OCI-LY3 (cell line): ENCODE measurements around the gene NOS1AP.

Experiments
- H2AFZ ChIP-seq: fragments of 200-600, 300-600 bp; shearing (Covaris generic); 2 replicates; pipeline ENCODE4 v1.6.0; 2014; ENCODE audit warnings: antibody characterized with exemption, low read depth, low read length
- H3K27ac ChIP-seq: fragments of 200-600, 300-600 bp; sonication (generic); 2 replicates; pipeline ENCODE4 v1.5.1; 2014; ENCODE audit warnings: mild to moderate bottlenecking, low read length, moderate library complexity, mixed read lengths
- H3K27me3 ChIP-seq: fragments of 200-600, 300-600 bp; sonication (generic); 2 replicates; pipeline ENCODE4 v1.6.1; 2014; ENCODE audit warnings: low read depth, low read length, mixed read lengths
- H3K36me3 ChIP-seq: fragments of 200-600, 300-600 bp; sonication (generic); replicated peaks from 2 replicates; pipeline ENCODE3; 2014; ENCODE audit warnings: low read depth, low read length, mixed read lengths
- H3K4me1 ChIP-seq: fragments of 300-600, 200-600 bp; sonication (generic); 2 replicates; pipeline ENCODE4 v1.6.1; 2014; ENCODE audit warnings: low read length, mixed read lengths
- H3K4me2 ChIP-seq: fragments of 200-600, 300-600 bp; sonication (generic); 2 replicates; pipeline ENCODE4 v1.6.1; 2014; ENCODE audit warnings: low read length, mixed read lengths
- H3K4me3 ChIP-seq: fragments of 300-600, 200-600 bp; sonication (generic); 2 replicates; pipeline ENCODE4 v1.5.1; 2014; ENCODE audit warnings: antibody characterized with exemption, mild to moderate bottlenecking, low read length, moderate library complexity
- H3K79me2 ChIP-seq: fragments of 300-600, 200-600 bp; shearing (Covaris generic); 2 replicates; pipeline ENCODE4 v1.6.1; 2014; ENCODE audit warnings: mild to moderate bottlenecking, low read length, mixed read lengths
- H3K9ac ChIP-seq: fragments of 300-600, 200-600 bp; shearing (Covaris generic); 2 replicates; pipeline ENCODE4 v1.6.0; 2014; ENCODE audit warnings: mild to moderate bottlenecking, low read length, moderate library complexity
- H3K9me3 ChIP-seq: fragments of 200-600, 300-600 bp; shearing (Covaris generic); 2 replicates; pipeline ENCODE4 v1.6.1; 2014; ENCODE audit warnings: low read length, mixed read lengths; ENCODE audit not compliant: insufficient read depth
- H4K20me1 ChIP-seq: fragments of 200-600, 300-600 bp; sonication (generic); 2 replicates; pipeline ENCODE4 v1.6.1; 2016; ENCODE audit warnings: low read length, mixed read lengths; ENCODE audit not compliant: insufficient read depth
- CTCF ChIP-seq: fragments of 200-600, 300-600 bp; sonication (generic); IDR thresholded peaks from 2 replicates; pipeline ENCODE4 v1.5.1; 2014; ENCODE audit warnings: antibody characterized with exemption, low read length, low read depth
- EZH2phosphoT487 ChIP-seq: fragments of 200-600 bp; shearing (Covaris generic); IDR thresholded peaks from 2 replicates; pipeline ENCODE4 v1.6.1; 2018; ENCODE audit warnings: antibody characterized with exemption, mixed run types, low read depth

The NOS1AP gene

GRCh38 chr1:162214202-162214601 is 144.7 kb downstream of the NOS1AP start:
- no peaks in the 10 kb centered on the region for H4K20me1 ChIP-seq
- no peak overlapping the region for H3K9ac ChIP-seq
- H3K79me2 ChIP-seq: no peaks in the 10 kb centered on the region
- no peaks in the 10 kb centered on the region for H3K36me3 ChIP-seq
- no peak overlapping the region for H2AFZ ChIP-seq
- peaks cover 37% of the 10 kb centered on the region; the same call in 1 of the 2 replicates for H3K27me3 ChIP-seq
- no peak overlapping the region for H3K4me2 ChIP-seq
- H3K4me3 ChIP-seq: no peak overlapping the region
- H3K27ac ChIP-seq: no peak overlapping the region
- H3K4me1 ChIP-seq: no peaks in the 10 kb centered on the region
- TF ChIP-seq EZH2phosphoT487: no peak
- no peak for TF ChIP-seq CTCF
- H3K9me3 ChIP-seq: no peaks in the 10 kb centered on the region

GRCh38 chr1:162215902-162216301 is 146.4 kb downstream of the NOS1AP start:
- Histone ChIP-seq H3K27ac (no peak overlapping the region), H3K4me1 (no peaks in the 10 kb centered on the region), H3K27me3 (peaks cover 31% of the 10 kb centered on the region; the same call in 1 of the 2 replicates), H3K4me2 (no peak overlapping the region), H2AFZ (no peak overlapping the region), H3K36me3 (no peaks in the 10 kb centered on the region), H3K9me3 (no peaks in the 10 kb centered on the region), H3K4me3 (no peak overlapping the region), H4K20me1 (no peaks in the 10 kb centered on the region), H3K79me2 (no peaks in the 10 kb centered on the region), H3K9ac (no peak overlapping the region)
- no peak for TF ChIP-seq CTCF
- TF ChIP-seq EZH2phosphoT487: no peak

- Histone ChIP-seq H3K4me3 (no peak overlapping the region), H4K20me1 (no peaks in the 10 kb centered on the region), H3K36me3 (no peaks in the 10 kb centered on the region), H3K79me2 (no peaks in the 10 kb centered on the region), H2AFZ (no peak overlapping the region), H3K27ac (no peak overlapping the region), H3K4me1 (no peaks in the 10 kb centered on the region), H3K4me2 (no peak overlapping the region), H3K9me3 (no peaks in the 10 kb centered on the region), H3K9ac (no peak overlapping the region), H3K27me3 (peaks cover 30% of the 10 kb centered on the region; the same call in 1 of the 2 replicates)
- TF ChIP-seq EZH2phosphoT487 (no peak), CTCF (no peak)
Measured at GRCh38 chr1:162216604-162217003, 147.1 kb downstream of the NOS1AP start.

- TF ChIP-seq EZH2phosphoT487 (no peak), CTCF (no peak)
- Histone ChIP-seq H3K4me3 (no peak overlapping the region), H3K9me3 (no peaks in the 10 kb centered on the region), H3K4me1 (no peaks in the 10 kb centered on the region), H3K4me2 (no peak overlapping the region), H3K36me3 (no peaks in the 10 kb centered on the region), H2AFZ (no peak overlapping the region), H3K79me2 (no peaks in the 10 kb centered on the region), H4K20me1 (no peaks in the 10 kb centered on the region), H3K27me3 (peaks cover 28% of the 10 kb centered on the region), H3K27ac (no peak overlapping the region), H3K9ac (no peak overlapping the region)
Measured at GRCh38 chr1:162217706-162218105, 148.2 kb downstream of the NOS1AP start.
